SH-SY5Y (cell line): Measurements from ENCODE around the gene FMO5.

ENCODE experiments used
- GATA2 ChIP-seq: IDR thresholded peaks from 2 replicates; pipeline ENCODE4 v1.6.1; 2011; ENCODE audit warnings: mild to moderate bottlenecking, low read depth, low read length
- GATA3 ChIP-seq: IDR thresholded peaks from 2 replicates; pipeline ENCODE4 v1.6.1; 2011; ENCODE audit warnings: low read depth, mild to moderate bottlenecking, low read length, moderate library complexity

DNA sequence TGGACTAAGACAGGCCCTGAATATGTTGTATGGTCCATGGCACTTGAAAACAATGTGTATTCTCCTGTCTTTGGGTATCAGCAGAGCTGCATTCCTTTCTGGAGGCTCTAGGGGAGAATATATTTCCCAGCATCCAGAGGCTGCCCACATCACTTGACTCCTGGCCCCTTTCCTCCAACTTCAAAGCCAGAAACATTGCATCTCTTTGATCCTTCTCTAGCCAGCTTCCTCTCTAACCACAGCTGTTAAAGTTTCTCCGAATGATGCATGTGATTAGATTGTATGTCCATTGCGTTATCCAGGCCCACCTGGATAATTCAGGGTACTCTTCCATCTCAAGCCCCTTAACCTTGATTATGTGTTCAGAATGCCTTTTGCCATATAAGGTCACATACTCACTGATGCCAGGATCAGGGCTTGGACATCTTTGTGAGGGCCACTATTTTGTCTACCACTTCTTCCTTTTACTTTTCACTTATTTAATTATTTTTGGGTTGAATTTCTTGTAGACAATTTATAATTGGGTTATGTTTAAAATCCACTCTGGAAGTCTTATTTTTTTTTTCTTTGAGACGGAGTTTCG is 22.6 kb upstream of the FMO5 start:
- no peak for TF ChIP-seq GATA3
- TF ChIP-seq GATA2, result no peak
